Thoracic aorta (tissue), 2 donors: ENCODE measurements around the gene NR2F6. TPM values are rescaled to one million over a fixed set of nuclear protein-coding genes. Genes with fewer than 3 reads are reported as not detected.
A peak's percentile ranks its signal among the peaks of the same experiment; 100 is the strongest.

Experiments
- ATAC-seq: fragments of 150-250 bp; one replicate; pipeline ENCODE4 v1.8.0; 2017; ENCODE audit warnings: low read depth; ENCODE audit not compliant: insufficient number of reproducible peaks, low FRiP score
- DNase-seq: peaks from one replicate; pipeline ENCODE4 v3.0.0-alpha.2; 2020; ENCODE audit warnings: low spot score
- H3K27ac ChIP-seq, 2 donors: fragments of 200-600 bp; sonication (generic); 1 replicate in 1 of 2; 2 replicates in 1 of 2; pipeline ENCODE4 v1.5.1; 2016; ENCODE audit warnings: mild to moderate bottlenecking in 2 of 2, moderate library complexity in 2 of 2
- H3K27me3 ChIP-seq: fragments of 200-600 bp; sonication (generic); replicated peaks from 2 replicates; pipeline ENCODE4 v1.6.0; 2016; ENCODE audit warnings: mild to moderate bottlenecking; ENCODE audit not compliant: insufficient read depth
- H3K36me3 ChIP-seq: fragments of 200-600 bp; sonication (generic); one replicate; pipeline ENCODE4 v1.5.1; 2016
- H3K4me1 ChIP-seq, 2 donors: fragments of 200-600 bp; sonication (generic); 1 replicate in 1 of 2; 2 replicates in 1 of 2; pipeline versions ENCODE4 v1.5.1 to v1.6.0; 2016; ENCODE audit warnings: low read depth in 2 of 2, mild to moderate bottlenecking in 1 of 2; ENCODE audit not compliant: control insufficient read depth in 1 of 2
- H3K4me3 ChIP-seq: fragments of 200-600 bp; sonication (generic); 2 replicates; pipeline ENCODE4 v1.5.1; 2016; ENCODE audit warnings: mild to moderate bottlenecking
- H3K9me3 ChIP-seq: fragments of 200-600 bp; sonication (generic); 2 replicates; pipeline ENCODE4 v1.5.1; 2016
- CTCF ChIP-seq: fragments of 200-600 bp; sonication (generic); IDR thresholded peaks from one replicate; pipeline ENCODE4 v1.5.1; 2019; ENCODE audit warnings: antibody characterized with exemption
- total RNA-seq, 2 donors: library from RNA; depleted of rRNA; stranded (reverse); fragments of >200 nt; gene quantifications; one replicate each; pipeline versions ENCODE4 v1.1.0 to v1.2.3, GENCODE V29; 2016

Gene NR2F6
- total RNA-seq, 2 donors from 2014 or later, result 42.0 to 68.1 TPM

- Histone ChIP-seq H3K27ac (peak overlapping the region; percentile 65 to 76), H3K4me1 (peaks cover 11 to 31% of the 10 kb centered on the region in 2 donors), H3K4me3 (peak overlapping the region; percentile 86), H3K9me3 (no peaks in the 10 kb centered on the region), H3K27me3 (no peaks in the 10 kb centered on the region), H3K36me3 (no peaks in the 10 kb centered on the region)
- TF ChIP-seq CTCF, result no peak
- DNase-seq (no peak), ATAC-seq (no peak)
Measured at GRCh38 chr19:17246681-17247425, 1.1 kb upstream of the NR2F6 start.

GRCh38 chr19:17244618-17245534 lies 843 bp downstream of the NR2F6 start:
- ATAC-seq, result no peak
- TF ChIP-seq CTCF, result no peak

GRCh38 chr19:17243830-17244617 lies 1.7 kb downstream of the NR2F6 start:
- peak overlapping the region; percentile 75 to 87 for H3K27ac ChIP-seq
- TF ChIP-seq CTCF, result no peak
- no peaks in the 10 kb centered on the region for H3K27me3 ChIP-seq
- no peaks in the 10 kb centered on the region for H3K9me3 ChIP-seq
- no peak for DNase-seq
- H3K4me3 ChIP-seq, result peak overlapping the region; percentile 84
- ATAC-seq, result no peak
- peaks cover 6% of the 10 kb centered on the region for H3K36me3 ChIP-seq
- H3K4me1 ChIP-seq, result peaks cover 18 to 40% of the 10 kb centered on the region in 2 donors

More at GRCh38 chr19:17244618-17245534, 843 bp downstream of the NR2F6 start:
- Histone ChIP-seq H3K27ac (peak overlapping the region; percentile 75 to 87), H3K36me3 (peaks cover 6% of the 10 kb centered on the region), H3K9me3 (no peaks in the 10 kb centered on the region), H3K4me3 (peak overlapping the region; percentile 84), H3K27me3 (no peaks in the 10 kb centered on the region), H3K4me1 (peaks cover 18 to 40% of the 10 kb centered on the region in 2 donors)
- no peak for DNase-seq

GRCh38 chr19:17243211-17243829 lies 2.4 kb downstream of the NR2F6 start:
- DNase-seq (no peak), ATAC-seq (no peak)
- Histone ChIP-seq H3K36me3 (peaks cover 6% of the 10 kb centered on the region), H3K4me1 (peaks cover 18 to 40% of the 10 kb centered on the region in 2 donors), H3K27me3 (no peaks in the 10 kb centered on the region), H3K27ac (peak overlapping the region; percentile 75 to 87), H3K4me3 (peak overlapping the region; percentile 84), H3K9me3 (no peaks in the 10 kb centered on the region)
- TF ChIP-seq CTCF, result no peak
